Panc1 (cell line): ENCODE data around the gene BAD. TPM values are rescaled to one million over a fixed set of nuclear protein-coding genes. Genes with fewer than 3 reads are reported as not detected.

Experiments
- ATAC-seq: fragments of 200-7000 bp; cut with Tn5 transposase; 2 replicates; pipeline ENCODE4 v1.9.1; 2020; ENCODE audit warnings: mild to moderate bottlenecking, moderate library complexity
- BruUV-seq: library from RNA; stranded (reverse); fragments of 400-500 nt; replicated peaks from 2 replicates; lab custom pipeline; 2021; lab: Mats Ljungman, UMichigan
- CTCF ChIA-PET: fragments of 300-600 bp; sonication (Branson Sonifier 250); formaldehyde crosslinking; loops from one replicate; lab custom pipeline; 2022; ENCODE audit warnings: antibody characterized with exemption; lab: Charles Lee
- POLR2A ChIA-PET: fragments of 300-600 bp; sonication (Branson Sonifier 250); formaldehyde crosslinking; loops from one replicate; lab custom pipeline; 2022; ENCODE audit warnings: antibody characterized with exemption; lab: Charles Lee
- DNase-seq: peaks from one replicate; pipeline ENCODE4 v3.0.0-alpha.2; 2010; ENCODE audit warnings: low read depth, low spot score
- H3K27ac ChIP-seq: 2 replicates; pipeline ENCODE4 v1.5.1; 2011; ENCODE audit warnings: mild to moderate bottlenecking, low read length, inconsistent platforms
- H3K27me3 ChIP-seq: fragments of 200-500 bp; sonication (Bioruptor generic); 2 replicates; pipeline ENCODE4 v1.6.0; 2014; ENCODE audit warnings: low read length, inconsistent platforms; ENCODE audit not compliant: control insufficient read depth, insufficient read depth
- H3K36me3 ChIP-seq: fragments of 200-500 bp; sonication (Bioruptor generic); 2 replicates; pipeline ENCODE4 v1.5.1; 2014; ENCODE audit warnings: inconsistent platforms, mild to moderate bottlenecking, low read length, moderate library complexity; ENCODE audit not compliant: control insufficient read depth, insufficient read depth
- H3K4me1 ChIP-seq: 2 replicates; pipeline ENCODE4 v1.5.1; 2011; ENCODE audit warnings: inconsistent platforms, mild to moderate bottlenecking, low read length, moderate library complexity; ENCODE audit not compliant: control insufficient read depth, insufficient read depth
- H3K4me3 ChIP-seq, 2 experiments: 2 replicates each; pipeline ENCODE4 v1.5.1; 2011 to 2012; ENCODE audit warnings: low read depth in 2 of 2, low read length in 2 of 2, mild to moderate bottlenecking in 2 of 2, inconsistent platforms in 1 of 2, moderate library complexity in 1 of 2
- H3K9me3 ChIP-seq: fragments of 200-500 bp; sonication (Bioruptor generic); 2 replicates; pipeline ENCODE4 v1.5.1; 2014; ENCODE audit warnings: low read depth, mild to moderate bottlenecking, inconsistent platforms, low read length, moderate library complexity; ENCODE audit not compliant: control insufficient read depth, insufficient read depth
- POLR2AphosphoS5 ChIP-seq: IDR thresholded peaks from 2 replicates; pipeline ENCODE4 v1.6.1; 2012; ENCODE audit warnings: mild to moderate bottlenecking, low read depth, low read length, moderate library complexity
- SIN3A ChIP-seq: IDR thresholded peaks from 2 replicates; pipeline ENCODE4 v1.6.1; 2012; ENCODE audit warnings: low read depth, mild to moderate bottlenecking, low read length, moderate library complexity, borderline replicate concordance; ENCODE audit not compliant: insufficient read depth
- TCF7L2 ChIP-seq: IDR thresholded peaks from 2 replicates; pipeline ENCODE4 v1.6.1; 2011; ENCODE audit warnings: mild to moderate bottlenecking, low read depth, low read length, inconsistent platforms
- in situ Hi-C: cut with HindIII; loops from 2 replicates; pipeline ENCODE4 v1.10.0; 2016; ENCODE audit warnings: low sequenced_read_pairs, low pct_unique_long_range_greater_than_20kb
- intact Hi-C: fragments of 100-400 bp; cut with micrococcal nuclease; formaldehyde crosslinking; loops from one replicate; pipeline ENCODE4 v1.10.0; 2022; ENCODE audit not compliant: unreplicated experiment
- total RNA-seq: library from RNA; stranded (reverse); gene quantifications from one replicate; pipeline ENCODE4 v1.2.1, GENCODE V29; 2021; ENCODE audit not compliant: unreplicated experiment
- TF ChIP-seq, protein P1 (sequence below): fragments of 450-650 bp; IDR thresholded peaks from 2 replicates; pipeline ENCODE4 v1.5.1; 2017; ENCODE audit warnings: mild to moderate bottlenecking
- TF ChIP-seq, protein P2 (sequence below), 2 experiments: IDR thresholded peaks; 2 replicates each; pipeline ENCODE4 v1.6.1; 2011 to 2012; ENCODE audit warnings: low read depth in 2 of 2, control low read depth in 1 of 2, low read length in 1 of 2, mild to moderate bottlenecking in 1 of 2, moderate library complexity in 1 of 2; ENCODE audit not compliant: insufficient read depth in 1 of 2

Gene BAD
- total RNA-seq, 1 experiment from 2014 or later: 77.7 TPM

DNA sequence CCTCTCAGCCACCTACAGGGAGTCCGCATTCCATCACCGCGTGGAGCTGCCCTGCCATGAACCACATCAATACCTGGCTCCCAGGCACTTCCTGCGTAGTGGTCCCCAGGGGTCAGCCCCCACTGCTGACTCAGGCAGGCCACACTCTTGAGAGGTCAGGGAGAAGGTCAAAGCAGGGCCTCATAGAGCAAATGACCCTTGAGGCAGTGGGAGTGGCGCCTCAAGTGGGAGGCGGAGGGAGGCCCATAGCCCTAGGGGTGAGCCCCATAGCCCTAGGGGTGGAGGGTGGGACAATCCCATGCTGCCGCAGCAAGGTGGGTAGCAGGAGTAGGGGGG is 38.4 kb upstream of the BAD start:
- Histone ChIP-seq H3K4me3 (no peak overlapping the region), H3K4me1 (peaks cover 36% of the 10 kb centered on the region), H3K27ac (no peak overlapping the region), H3K9me3 (no peaks in the 10 kb centered on the region), H3K36me3 (no peaks in the 10 kb centered on the region), H3K27me3 (no peaks in the 10 kb centered on the region)
- DNase-seq: no peak
- in situ Hi-C loops (no loop called here), intact Hi-C loops (no loop called here)
- CTCF ChIA-PET: interaction anchor here (0.9 kb wide), 1 partner anchor 9 kb away, joined by 4 read pairs; no protein-coding TSS in a partner anchor
- no TSS peak for BruUV-seq
- TF ChIP-seq SIN3A (no peak), TCF7L2 (0 out of 2 replicates have a peak, but pooled peaks have one; percentile 39), POLR2AphosphoS5 (no peak; the same call in 1 of the 2 replicates)
- TF ChIP-seq, protein P1, sequence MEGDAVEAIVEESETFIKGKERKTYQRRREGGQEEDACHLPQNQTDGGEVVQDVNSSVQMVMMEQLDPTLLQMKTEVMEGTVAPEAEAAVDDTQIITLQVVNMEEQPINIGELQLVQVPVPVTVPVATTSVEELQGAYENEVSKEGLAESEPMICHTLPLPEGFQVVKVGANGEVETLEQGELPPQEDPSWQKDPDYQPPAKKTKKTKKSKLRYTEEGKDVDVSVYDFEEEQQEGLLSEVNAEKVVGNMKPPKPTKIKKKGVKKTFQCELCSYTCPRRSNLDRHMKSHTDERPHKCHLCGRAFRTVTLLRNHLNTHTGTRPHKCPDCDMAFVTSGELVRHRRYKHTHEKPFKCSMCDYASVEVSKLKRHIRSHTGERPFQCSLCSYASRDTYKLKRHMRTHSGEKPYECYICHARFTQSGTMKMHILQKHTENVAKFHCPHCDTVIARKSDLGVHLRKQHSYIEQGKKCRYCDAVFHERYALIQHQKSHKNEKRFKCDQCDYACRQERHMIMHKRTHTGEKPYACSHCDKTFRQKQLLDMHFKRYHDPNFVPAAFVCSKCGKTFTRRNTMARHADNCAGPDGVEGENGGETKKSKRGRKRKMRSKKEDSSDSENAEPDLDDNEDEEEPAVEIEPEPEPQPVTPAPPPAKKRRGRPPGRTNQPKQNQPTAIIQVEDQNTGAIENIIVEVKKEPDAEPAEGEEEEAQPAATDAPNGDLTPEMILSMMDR: no peak
- TF ChIP-seq, protein P2, sequence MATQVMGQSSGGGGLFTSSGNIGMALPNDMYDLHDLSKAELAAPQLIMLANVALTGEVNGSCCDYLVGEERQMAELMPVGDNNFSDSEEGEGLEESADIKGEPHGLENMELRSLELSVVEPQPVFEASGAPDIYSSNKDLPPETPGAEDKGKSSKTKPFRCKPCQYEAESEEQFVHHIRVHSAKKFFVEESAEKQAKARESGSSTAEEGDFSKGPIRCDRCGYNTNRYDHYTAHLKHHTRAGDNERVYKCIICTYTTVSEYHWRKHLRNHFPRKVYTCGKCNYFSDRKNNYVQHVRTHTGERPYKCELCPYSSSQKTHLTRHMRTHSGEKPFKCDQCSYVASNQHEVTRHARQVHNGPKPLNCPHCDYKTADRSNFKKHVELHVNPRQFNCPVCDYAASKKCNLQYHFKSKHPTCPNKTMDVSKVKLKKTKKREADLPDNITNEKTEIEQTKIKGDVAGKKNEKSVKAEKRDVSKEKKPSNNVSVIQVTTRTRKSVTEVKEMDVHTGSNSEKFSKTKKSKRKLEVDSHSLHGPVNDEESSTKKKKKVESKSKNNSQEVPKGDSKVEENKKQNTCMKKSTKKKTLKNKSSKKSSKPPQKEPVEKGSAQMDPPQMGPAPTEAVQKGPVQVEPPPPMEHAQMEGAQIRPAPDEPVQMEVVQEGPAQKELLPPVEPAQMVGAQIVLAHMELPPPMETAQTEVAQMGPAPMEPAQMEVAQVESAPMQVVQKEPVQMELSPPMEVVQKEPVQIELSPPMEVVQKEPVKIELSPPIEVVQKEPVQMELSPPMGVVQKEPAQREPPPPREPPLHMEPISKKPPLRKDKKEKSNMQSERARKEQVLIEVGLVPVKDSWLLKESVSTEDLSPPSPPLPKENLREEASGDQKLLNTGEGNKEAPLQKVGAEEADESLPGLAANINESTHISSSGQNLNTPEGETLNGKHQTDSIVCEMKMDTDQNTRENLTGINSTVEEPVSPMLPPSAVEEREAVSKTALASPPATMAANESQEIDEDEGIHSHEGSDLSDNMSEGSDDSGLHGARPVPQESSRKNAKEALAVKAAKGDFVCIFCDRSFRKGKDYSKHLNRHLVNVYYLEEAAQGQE (IDR thresholded peaks at IDR 0.05; ENCODE audit: insufficient read depth in 1 of 2, low read depth in 2 of 2, low read length in 1 of 2): no peak
- ATAC-seq: no peak
- POLR2A ChIA-PET: interaction anchor here (0.6 to 0.8 kb wide), 2 partner anchors 9 to 19 kb away, joined by 3 to 4 read pairs; no protein-coding TSS in a partner anchor

DNA sequence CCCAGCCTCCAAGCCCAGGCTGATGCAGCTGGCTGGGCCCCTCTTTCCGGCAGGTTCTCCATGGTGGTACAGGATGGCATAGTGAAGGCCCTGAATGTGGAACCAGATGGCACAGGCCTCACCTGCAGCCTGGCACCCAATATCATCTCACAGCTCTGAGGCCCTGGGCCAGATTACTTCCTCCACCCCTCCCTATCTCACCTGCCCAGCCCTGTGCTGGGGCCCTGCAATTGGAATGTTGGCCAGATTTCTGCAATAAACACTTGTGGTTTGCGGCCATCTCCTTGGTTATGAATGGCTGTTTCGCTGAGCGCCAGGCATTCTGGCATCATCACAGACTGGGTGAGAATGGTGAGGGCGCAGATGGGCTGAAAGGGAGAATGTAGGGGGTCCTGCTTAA is 37.1 kb upstream of the BAD start:
- BruUV-seq: no TSS peak
- Histone ChIP-seq H3K9me3 (no peaks in the 10 kb centered on the region), H3K27ac (peak overlapping the region; percentile 36; the same call in 1 of the 2 replicates), H3K4me1 (peaks cover 36% of the 10 kb centered on the region), H3K27me3 (no peaks in the 10 kb centered on the region), H3K4me3 (no peak overlapping the region), H3K36me3 (peaks cover under 1% of the 10 kb centered on the region; the same call in 1 of the 2 replicates)
- CTCF ChIA-PET: no interaction called here
- DNase-seq (no peak), ATAC-seq (no peak)
- in situ Hi-C loops (no loop called here), intact Hi-C loops (no loop called here)
- TF ChIP-seq, protein P1: no peak
- TF ChIP-seq POLR2AphosphoS5: no peak
- TF ChIP-seq, protein P2 (IDR thresholded peaks at IDR 0.05; ENCODE audit: insufficient read depth in 1 of 2, low read depth in 2 of 2, low read length in 1 of 2): no peak
- no peak for TF ChIP-seq TCF7L2
- TF ChIP-seq SIN3A: no peak
- POLR2A ChIA-PET: no interaction called here
